HG03354 (cell line): ENCODE data around the gene NHLH2.
A peak's percentile ranks its signal among the peaks of the same experiment; 100 is the strongest.

Experiments used
- ATAC-seq: cut with Tn5 transposase; IDR thresholded peaks from one replicate; pipeline ENCODE4 v1.9.1; 2021; ENCODE audit warnings: mild to moderate bottlenecking; ENCODE audit not compliant: unreplicated experiment, poor library complexity, severe bottlenecking

Gene NHLH2

GRCh38 chr1:115809847-115810246, 31.1 kb downstream of the NHLH2 start:
- ATAC-seq, result no peak

- no peak for ATAC-seq
Measured at GRCh38 chr1:115809076-115809475, 31.9 kb downstream of the NHLH2 start.

- ATAC-seq, result peak; percentile 64
Measured at GRCh38 chr1:115807723-115808122, 33.2 kb downstream of the NHLH2 start.

DNA sequence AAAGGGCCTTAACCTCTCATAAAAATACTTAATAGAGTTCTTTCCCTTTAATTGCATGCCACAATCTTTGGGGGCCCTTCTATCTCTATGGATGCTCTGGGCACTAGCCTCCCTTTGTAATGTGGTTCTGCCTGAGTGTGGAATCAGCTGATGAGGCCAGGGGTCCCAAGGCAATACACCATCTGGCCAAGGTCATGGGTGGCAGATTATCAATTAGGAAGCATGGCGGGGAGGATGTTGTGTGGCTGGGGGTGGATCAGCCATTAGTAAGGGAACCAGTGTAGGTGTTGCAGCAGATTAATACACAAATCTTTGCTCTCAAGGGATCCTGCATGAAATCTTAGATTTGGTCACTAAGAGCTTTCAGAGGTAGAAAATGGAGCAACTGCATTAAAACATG, 35.3 kb downstream of the NHLH2 start:
- no peak for ATAC-seq

DNA sequence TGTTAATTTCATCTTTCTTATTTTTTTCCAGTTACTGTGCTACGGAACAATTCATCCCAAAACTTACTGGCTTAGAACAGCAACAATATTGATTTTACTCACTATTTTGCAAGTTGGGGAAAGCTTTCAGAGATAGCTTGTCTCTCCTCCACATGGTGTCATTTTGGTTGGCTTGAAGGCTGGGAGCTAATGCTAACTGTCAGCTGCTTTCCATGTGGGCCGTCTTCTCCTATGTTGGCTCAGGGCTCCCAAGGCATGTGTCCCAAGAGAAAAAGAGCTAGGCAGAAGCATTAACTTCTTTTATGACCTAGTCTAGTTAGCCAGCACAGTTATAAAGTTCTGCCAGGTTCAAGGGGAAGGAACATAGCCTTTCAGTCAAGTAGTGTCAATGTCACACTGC, 38.5 kb downstream of the NHLH2 start:
- ATAC-seq, result no peak

GRCh38 chr1:115797486-115797885, 43.4 kb downstream of the NHLH2 start:
- ATAC-seq, result no peak

GRCh38 chr1:115796897-115797296, 44.0 kb downstream of the NHLH2 start:
- ATAC-seq, result no peak

- ATAC-seq, result no peak
Measured at GRCh38 chr1:115796036-115796435, 44.9 kb downstream of the NHLH2 start.

DNA sequence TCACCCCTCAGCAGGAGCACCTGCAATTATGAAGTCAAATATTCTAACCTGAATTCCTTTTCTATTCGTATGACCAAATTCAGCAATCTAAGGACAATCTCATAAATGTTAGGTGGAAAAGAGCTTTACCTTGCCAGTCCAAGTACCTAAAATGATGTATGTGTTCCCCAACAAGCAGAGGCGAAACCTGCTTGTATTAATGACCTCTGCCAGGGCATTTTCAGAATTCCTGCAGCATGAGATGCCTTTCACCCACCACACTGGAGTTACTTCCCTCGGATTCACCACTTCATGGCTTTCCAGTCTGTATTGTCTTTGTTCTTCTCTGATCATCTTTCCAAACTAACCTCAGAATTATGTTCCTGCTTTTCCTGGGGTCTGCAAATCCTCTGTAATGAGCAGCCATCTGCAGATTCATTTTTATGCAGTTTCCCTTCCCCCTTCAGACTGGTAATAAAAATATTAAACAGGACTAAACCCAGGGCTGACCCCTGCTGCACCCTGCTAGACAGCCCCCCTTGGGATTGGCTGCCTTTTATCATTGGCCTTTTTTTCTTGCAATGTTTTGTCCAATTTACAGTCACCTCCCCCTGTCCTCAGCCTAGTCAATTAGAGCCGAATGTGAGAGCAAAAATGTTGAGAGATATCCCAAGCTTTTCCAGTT, 45.8 kb downstream of the NHLH2 start:
- ATAC-seq, result no peak

GRCh38 chr1:115793162-115793561, 47.8 kb downstream of the NHLH2 start:
- no peak for ATAC-seq

- no peak for ATAC-seq
Measured at GRCh38 chr1:115791816-115792215, 49.1 kb downstream of the NHLH2 start.

GRCh38 chr1:115790846-115791245, 50.1 kb downstream of the NHLH2 start:
- ATAC-seq, result no peak

DNA sequence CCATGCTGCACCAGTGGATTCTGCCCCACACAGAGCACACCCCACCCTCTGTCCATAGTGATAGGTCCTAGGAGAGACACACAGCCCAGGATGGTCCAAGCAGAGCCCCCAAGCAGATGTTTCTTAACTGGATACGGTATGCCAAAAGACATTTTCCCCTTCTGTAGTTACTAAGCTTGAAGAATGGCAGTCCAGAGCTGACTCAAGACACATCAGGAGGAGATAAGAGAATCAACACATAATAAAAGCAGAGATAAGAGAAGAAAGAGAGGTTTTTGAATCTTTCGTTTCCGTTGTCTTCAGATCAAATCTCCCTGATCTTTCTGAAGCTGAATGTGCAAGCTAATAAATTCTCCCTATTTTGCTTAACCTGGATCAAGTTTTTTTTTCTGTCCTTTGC, 50.6 kb downstream of the NHLH2 start:
- no peak for ATAC-seq
